Brain microvascular endothelial cell (primary cell): ENCODE measurements around the gene SERPINB2.

Experiments used
- DNase-seq: peaks from one replicate; pipeline ENCODE4 v3.0.0-alpha.2; 2020
- H3K27ac ChIP-seq: fragments of 250-450 bp; sonication (Bioruptor Pico); 2 replicates; pipeline ENCODE4 v1.5.1; 2020; ENCODE audit warnings: mild to moderate bottlenecking, moderate library complexity
- H3K27me3 ChIP-seq: fragments of 250-450 bp; sonication (Bioruptor Pico); replicated peaks from 2 replicates; pipeline ENCODE4 v1.5.1; 2020; ENCODE audit warnings: mild to moderate bottlenecking
- H3K36me3 ChIP-seq: fragments of 250-450 bp; sonication (Bioruptor Pico); replicated peaks from 2 replicates; pipeline ENCODE4 v1.5.1; 2020; ENCODE audit warnings: mild to moderate bottlenecking
- H3K4me3 ChIP-seq: 2 replicates; pipeline ENCODE4 v1.5.1; 2011; ENCODE audit warnings: low read depth, mild to moderate bottlenecking, control low read depth, low read length, moderate library complexity
- CTCF ChIP-seq: IDR thresholded peaks from 2 replicates; pipeline ENCODE4 v1.5.1; 2011; ENCODE audit warnings: low read depth, mild to moderate bottlenecking, moderate library complexity, low read length, control low read depth, inconsistent platforms; ENCODE audit errors: missing control alignments
- in situ Hi-C: cut with HindIII; loops from 2 replicates; pipeline ENCODE4 v1.10.0; 2017; ENCODE audit warnings: low sequenced_read_pairs, low pct_ligation_motif_present

The SERPINB2 gene

DNA sequence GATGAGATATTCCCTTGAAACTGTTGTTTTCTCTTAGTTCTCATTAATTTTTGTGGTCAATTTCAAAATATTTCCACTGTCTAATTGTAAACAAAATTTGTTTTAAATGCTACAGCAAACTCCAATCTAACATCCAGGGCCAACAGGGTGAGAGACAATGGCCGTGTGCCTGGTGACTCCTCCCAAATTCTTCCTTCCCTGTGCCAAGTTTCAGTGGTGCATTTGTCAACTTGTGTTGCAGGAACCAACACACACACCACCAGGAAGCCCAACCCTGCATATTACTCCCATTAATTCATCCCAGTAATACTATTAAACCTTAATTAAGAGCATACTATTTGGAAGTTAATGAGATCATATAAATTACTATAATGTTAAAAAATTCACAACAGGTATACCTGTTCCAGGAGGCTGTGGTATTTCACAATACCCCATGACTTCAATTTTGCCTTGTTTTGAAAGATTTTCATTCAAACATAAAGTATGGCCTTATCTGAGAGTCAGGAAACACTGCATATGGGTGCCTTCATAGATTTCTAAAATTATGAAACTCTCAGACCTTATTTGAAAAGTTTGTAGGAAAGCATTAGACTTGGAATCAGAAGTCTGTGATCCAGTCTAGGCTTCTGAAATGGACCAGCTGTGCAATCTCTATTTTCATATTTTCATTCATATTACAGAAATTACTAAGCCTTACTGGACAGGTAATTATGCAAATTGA, 1.1 kb downstream of the SERPINB2 start:
- Histone ChIP-seq H3K27me3 (no peaks in the 10 kb centered on the region), H3K36me3 (no peaks in the 10 kb centered on the region), H3K4me3 (no peak overlapping the region), H3K27ac (no peak overlapping the region)
- no peak for TF ChIP-seq CTCF
- in situ Hi-C loops = no loop called here
- no peak for DNase-seq

- TF ChIP-seq CTCF = no peak
- Histone ChIP-seq H3K36me3 (no peaks in the 10 kb centered on the region), H3K27me3 (no peaks in the 10 kb centered on the region), H3K4me3 (no peak overlapping the region), H3K27ac (no peak overlapping the region)
- no peak for DNase-seq
- in situ Hi-C loops = no loop called here
Observed at GRCh38 chr18:63889626-63890025, 2.1 kb downstream of the SERPINB2 start.

- in situ Hi-C loops = no loop called here
- H3K27ac ChIP-seq = no peak overlapping the region
- no peak overlapping the region for H3K4me3 ChIP-seq
- no peaks in the 10 kb centered on the region for H3K27me3 ChIP-seq
- no peak for TF ChIP-seq CTCF
- DNase-seq = no peak
- H3K36me3 ChIP-seq = no peaks in the 10 kb centered on the region
Observed at GRCh38 chr18:63890237-63890949, 2.9 kb downstream of the SERPINB2 start.

GRCh38 chr18:63890950-63891304, 3.4 kb downstream of the SERPINB2 start:
- no peak overlapping the region for H3K4me3 ChIP-seq
- H3K27ac ChIP-seq = no peak overlapping the region
- H3K36me3 ChIP-seq = no peaks in the 10 kb centered on the region
- DNase-seq = no peak
- in situ Hi-C loops = no loop called here
- TF ChIP-seq CTCF = no peak
- H3K27me3 ChIP-seq = no peaks in the 10 kb centered on the region

GRCh38 chr18:63892566-63892965, 5.1 kb downstream of the SERPINB2 start:
- H3K36me3 ChIP-seq = no peaks in the 10 kb centered on the region
- no peak overlapping the region for H3K4me3 ChIP-seq
- no peak for DNase-seq
- in situ Hi-C loops = no loop called here
- no peaks in the 10 kb centered on the region for H3K27me3 ChIP-seq
- no peak overlapping the region for H3K27ac ChIP-seq
- TF ChIP-seq CTCF = no peak
